Subcutaneous abdominal adipose tissue (tissue), 5 donors: ENCODE measurements around the gene FLOT1.
"Not testable (repeated sequence)": the region's sequence is repeated elsewhere in the genome, so short reads cannot be mapped to it uniquely, and the experiment has no call there.

Experiments used
- H3K27ac ChIP-seq: one replicate; pipeline ENCODE4 v1.7.0; 2013; ENCODE audit warnings: low read depth, mild to moderate bottlenecking, inconsistent platforms, low read length, moderate library complexity
- H3K27me3 ChIP-seq, 5 donors: one replicate each; pipeline ENCODE4 v1.7.0; 2013; ENCODE audit warnings: low read length in 5 of 5, inconsistent platforms in 1 of 5; ENCODE audit not compliant: control insufficient read depth in 5 of 5, insufficient read depth in 4 of 5
- H3K36me3 ChIP-seq, 5 donors: one replicate each; pipeline ENCODE4 v1.7.0; 2013; ENCODE audit warnings: low read length in 5 of 5; ENCODE audit not compliant: control insufficient read depth in 5 of 5, insufficient read depth in 5 of 5
- H3K4me1 ChIP-seq, 5 donors: one replicate each; pipeline ENCODE4 v1.7.0; 2013; ENCODE audit warnings: low read length in 5 of 5, mild to moderate bottlenecking in 3 of 5, moderate library complexity in 1 of 5; ENCODE audit not compliant: control insufficient read depth in 5 of 5, insufficient read depth in 5 of 5
- H3K4me3 ChIP-seq, 5 donors: one replicate each; pipeline ENCODE4 v1.7.0; 2013; ENCODE audit warnings: low read length in 5 of 5, low read depth in 1 of 5
- H3K9ac ChIP-seq, 5 donors: one replicate each; pipeline ENCODE4 v1.7.0; 2013; ENCODE audit warnings: low read length in 5 of 5, mild to moderate bottlenecking in 4 of 5, moderate library complexity in 3 of 5
- H3K9me3 ChIP-seq, 5 donors: one replicate each; pipeline ENCODE4 v1.7.0; 2013; ENCODE audit warnings: low read length in 5 of 5; ENCODE audit not compliant: control insufficient read depth in 5 of 5
- donor health status: healthy.
- donor health status: healthy.
- donor health status: healthy.
- donor health status: healthy.
- donor health status: healthy.

The FLOT1 gene

GRCh38 chr6:30768634-30769087 lies 26.2 kb upstream of the FLOT1 start:
- H3K27me3 ChIP-seq, result peaks cover 0 to 3% (median 0%) of the 10 kb centered on the region in 5 donors
- no peak overlapping the region for H3K27ac ChIP-seq
- H3K36me3 ChIP-seq, result no peaks in the 10 kb centered on the region
- H3K9me3 ChIP-seq, result no peaks in the 10 kb centered on the region
- H3K4me1 ChIP-seq, result peaks cover 5 to 17% (median 10%) of the 10 kb centered on the region in 5 donors
- H3K4me3 ChIP-seq, result peak overlapping the region in 1 of 5 donors; percentile 29
- peak overlapping the region in 1 of 5 donors; percentile 51 for H3K9ac ChIP-seq

GRCh38 chr6:30767944-30768301 lies 25.4 kb upstream of the FLOT1 start:
- Histone ChIP-seq H3K36me3 (no peaks in the 10 kb centered on the region), H3K27ac (no peak overlapping the region), H3K4me1 (peaks cover 5 to 17% (median 10%) of the 10 kb centered on the region in 5 donors), H3K4me3 (no peak overlapping the region), H3K9me3 (no peaks in the 10 kb centered on the region), H3K27me3 (peaks cover 0 to 3% (median 0%) of the 10 kb centered on the region in 5 donors), H3K9ac (no peak overlapping the region)

- Histone ChIP-seq H3K4me3 (no peak overlapping the region), H3K4me1 (peaks cover 5 to 17% (median 10%) of the 10 kb centered on the region in 5 donors), H3K27me3 (peaks cover 0 to 3% (median 0%) of the 10 kb centered on the region in 5 donors), H3K36me3 (no peaks in the 10 kb centered on the region), H3K9ac (no peak overlapping the region), H3K27ac (no peak overlapping the region), H3K9me3 (no peaks in the 10 kb centered on the region)
These were observed 24.9 kb upstream of the FLOT1 start for GRCh38 chr6:30767158-30767943.

GRCh38 chr6:30766461-30767157 lies 24.1 kb upstream of the FLOT1 start:
- Histone ChIP-seq H3K27ac (no peak overlapping the region), H3K36me3 (no peaks in the 10 kb centered on the region)

GRCh38 chr6:30765495-30765894 lies 23.0 kb upstream of the FLOT1 start:
- H3K27me3 ChIP-seq, H3K27ac ChIP-seq, H3K9ac ChIP-seq, H3K9me3 ChIP-seq, H3K4me3 ChIP-seq, H3K36me3 ChIP-seq: not testable (repeated sequence)
- H3K4me1 ChIP-seq, result peaks cover 5 to 20% (median 13%) of the 10 kb centered on the region in 5 donors

More at GRCh38 chr6:30766461-30767157, 24.1 kb upstream of the FLOT1 start:
- H3K4me1 ChIP-seq, result peaks cover 5 to 17% (median 10%) of the 10 kb centered on the region in 5 donors
- H3K9ac ChIP-seq, result no peak overlapping the region
- no peak overlapping the region for H3K4me3 ChIP-seq
- H3K27me3 ChIP-seq, result peaks cover 0 to 3% (median 0%) of the 10 kb centered on the region in 5 donors
- H3K9me3 ChIP-seq, result no peaks in the 10 kb centered on the region

- not testable (repeated sequence) for H3K36me3 ChIP-seq, H3K27ac ChIP-seq, H3K27me3 ChIP-seq, H3K9ac ChIP-seq, H3K4me3 ChIP-seq, H3K9me3 ChIP-seq
- H3K4me1 ChIP-seq, result peaks cover 4 to 24% (median 15%) of the 10 kb centered on the region in 5 donors
These were observed 22.1 kb upstream of the FLOT1 start for GRCh38 chr6:30764490-30765043.

- peaks cover 0 to 24% (median 9%) of the 10 kb centered on the region in 5 donors for H3K4me1 ChIP-seq
- no peak overlapping the region for H3K4me3 ChIP-seq
- H3K27me3 ChIP-seq, result peaks cover 0 to 3% (median 0%) of the 10 kb centered on the region in 5 donors
- H3K9me3 ChIP-seq, result no peaks in the 10 kb centered on the region
- no peak overlapping the region for H3K27ac ChIP-seq
- H3K9ac ChIP-seq, result no peak overlapping the region
- H3K36me3 ChIP-seq, result no peaks in the 10 kb centered on the region
These were observed 21.4 kb upstream of the FLOT1 start for GRCh38 chr6:30763618-30764489.

GRCh38 chr6:30763155-30763617 lies 20.7 kb upstream of the FLOT1 start:
- Histone ChIP-seq H3K4me1 (peaks cover 0 to 23% (median 6%) of the 10 kb centered on the region in 5 donors), H3K9ac (no peak overlapping the region), H3K27ac (no peak overlapping the region), H3K9me3 (no peaks in the 10 kb centered on the region), H3K27me3 (peaks cover 0 to 3% (median 0%) of the 10 kb centered on the region in 5 donors), H3K4me3 (no peak overlapping the region), H3K36me3 (no peaks in the 10 kb centered on the region)

GRCh38 chr6:30761791-30762429 lies 19.4 kb upstream of the FLOT1 start:
- Histone ChIP-seq H3K27ac (no peak overlapping the region), H3K9ac (no peak overlapping the region), H3K4me3 (no peak overlapping the region), H3K27me3 (peaks cover 0 to 3% (median 0%) of the 10 kb centered on the region in 5 donors), H3K9me3 (no peaks in the 10 kb centered on the region), H3K36me3 (no peaks in the 10 kb centered on the region), H3K4me1 (peaks cover 0 to 26% (median 6%) of the 10 kb centered on the region in 5 donors)
